Stimulated activated CD8-positive, alpha-beta memory T cell treated with anti-CD3 and anti-CD28 coated beads, Interleukin-12 subunit alpha, Interleukin-12 subunit beta, amount 100 ng/mL, for 24 hours (primary cell): ENCODE data around the gene ANKRD45.
"Not testable (repeated sequence)": the region's sequence is repeated elsewhere in the genome, so short reads cannot be mapped to it uniquely, and the experiment has no call there.

Experiments used
- DNase-seq: peaks from one replicate; pipeline ENCODE4 v3.0.0-alpha.2; 2020; ENCODE audit errors: extremely low read depth

ANKRD45 gene

DNA sequence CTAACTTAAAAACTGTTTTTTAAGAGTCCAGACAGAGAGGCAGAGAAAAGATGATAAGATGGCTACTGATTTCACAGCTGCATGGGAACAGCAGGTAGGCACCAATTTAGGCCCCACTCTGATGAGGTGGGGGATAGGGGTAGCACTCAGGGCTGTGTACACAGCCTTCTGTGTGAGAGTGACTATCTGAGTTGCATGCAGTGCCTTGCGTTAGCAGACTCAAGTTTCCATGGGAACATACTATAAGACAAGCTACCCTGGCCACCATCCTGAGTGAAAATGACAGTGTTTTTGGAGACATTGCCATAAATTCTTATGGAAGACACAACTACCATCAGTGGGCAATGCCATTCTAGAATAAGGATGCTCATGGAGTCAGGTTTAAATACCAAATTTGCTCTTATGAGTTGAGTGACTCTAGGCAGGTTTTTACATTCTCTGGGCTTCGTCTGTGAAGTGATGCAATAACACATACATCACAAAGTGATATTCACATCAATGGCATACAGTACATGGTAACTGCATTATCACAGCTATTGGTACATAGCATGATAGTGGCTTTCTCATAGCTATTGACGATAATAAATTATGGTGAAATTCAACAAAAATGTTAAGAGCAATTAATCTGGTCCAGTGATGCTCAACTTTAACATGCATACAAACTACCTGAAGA is 97.3 kb downstream of the ANKRD45 start:
- DNase-seq, result no peak

DNA sequence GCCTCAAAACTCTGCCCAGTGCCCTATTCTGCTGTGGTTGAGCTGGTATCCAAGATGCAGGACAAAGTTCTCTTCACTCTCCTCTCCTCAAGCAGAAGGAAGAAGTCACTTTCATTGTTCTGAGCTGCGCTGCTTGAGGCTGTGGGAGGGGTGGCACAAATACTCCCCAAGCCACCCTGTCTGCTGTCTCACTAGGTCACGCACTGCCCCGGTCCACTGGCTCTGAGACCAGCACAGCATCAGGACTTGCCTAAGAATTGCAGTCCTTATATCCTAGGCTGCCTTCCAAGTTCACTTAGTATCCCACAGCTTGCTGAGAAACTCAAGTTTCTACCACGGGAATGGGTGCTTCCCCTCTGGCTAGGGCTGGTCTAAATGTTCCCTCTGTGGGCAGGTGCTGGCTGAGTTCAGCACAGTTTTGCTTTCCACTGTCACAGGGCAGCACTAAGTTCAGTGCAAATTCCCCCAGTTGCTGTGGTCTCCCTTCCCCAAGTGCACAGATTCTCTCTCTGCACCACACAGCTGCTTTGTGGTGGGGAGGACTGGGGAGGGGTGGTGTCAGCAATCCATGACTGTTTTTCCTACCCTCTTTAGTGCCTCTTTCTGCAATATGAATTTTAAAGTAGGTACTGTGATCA is 99.2 kb downstream of the ANKRD45 start:
- no peak for DNase-seq

DNA sequence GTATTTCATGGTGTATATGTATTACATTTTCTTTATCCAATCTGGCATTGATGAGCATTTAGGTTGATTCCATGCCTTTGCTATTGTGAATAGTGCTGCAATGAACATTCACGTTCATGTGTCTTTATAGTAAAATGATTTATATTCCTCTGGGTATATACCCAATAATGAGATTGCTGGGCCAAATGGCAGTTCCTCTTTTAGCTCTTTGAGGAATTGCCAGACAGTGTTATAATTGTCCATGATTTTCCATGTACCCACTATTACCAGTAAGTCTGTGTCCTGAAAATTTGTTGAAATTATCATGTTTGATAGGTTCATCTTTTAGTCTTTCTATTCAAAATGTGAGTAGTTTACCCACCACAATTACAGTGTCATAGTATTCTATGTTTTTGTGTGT is 101.2 kb downstream of the ANKRD45 start:
- no peak for DNase-seq

GRCh38 chr1:173563846-173564245 is 105.8 kb downstream of the ANKRD45 start:
- not testable (repeated sequence) for DNase-seq

DNA sequence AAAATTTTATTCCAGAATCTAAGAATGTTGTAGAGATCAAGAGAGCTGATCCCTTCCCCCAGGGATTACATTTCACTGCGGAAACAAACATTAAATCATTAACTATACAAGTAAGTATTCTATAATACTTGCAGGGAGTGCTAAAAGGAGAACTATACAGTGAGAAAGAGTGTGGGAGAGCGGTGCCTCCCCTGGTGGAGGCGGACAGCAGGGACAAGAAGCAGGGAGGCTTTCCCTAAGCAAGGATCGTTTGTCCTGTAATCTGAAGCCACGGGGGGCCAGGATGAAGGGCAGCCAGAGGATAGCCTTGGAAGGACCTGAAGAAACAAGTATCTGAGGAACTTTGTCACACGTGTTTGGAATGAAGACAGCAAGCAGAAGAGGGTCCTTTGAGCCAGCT is 106.8 kb downstream of the ANKRD45 start:
- no peak for DNase-seq

DNA sequence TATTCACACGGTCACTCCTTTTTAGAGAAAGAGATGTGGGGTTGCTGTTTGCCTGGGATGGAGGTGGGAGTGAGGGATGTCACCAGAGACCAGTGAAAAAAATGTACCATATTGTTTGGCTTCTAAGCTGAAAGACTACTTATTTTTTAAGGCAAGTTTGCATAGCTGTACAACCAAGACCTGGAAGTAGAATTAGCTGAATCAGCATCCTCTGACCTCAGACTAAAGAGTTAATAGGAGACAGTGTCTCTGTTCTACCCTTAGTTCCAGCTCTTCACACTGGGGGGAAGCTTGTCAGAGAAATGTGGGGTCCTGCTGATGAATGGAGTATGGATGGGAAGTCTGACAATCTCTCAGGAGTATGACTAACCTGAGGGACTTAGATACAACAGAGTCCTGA is 108.4 kb downstream of the ANKRD45 start:
- DNase-seq, result no peak

DNA sequence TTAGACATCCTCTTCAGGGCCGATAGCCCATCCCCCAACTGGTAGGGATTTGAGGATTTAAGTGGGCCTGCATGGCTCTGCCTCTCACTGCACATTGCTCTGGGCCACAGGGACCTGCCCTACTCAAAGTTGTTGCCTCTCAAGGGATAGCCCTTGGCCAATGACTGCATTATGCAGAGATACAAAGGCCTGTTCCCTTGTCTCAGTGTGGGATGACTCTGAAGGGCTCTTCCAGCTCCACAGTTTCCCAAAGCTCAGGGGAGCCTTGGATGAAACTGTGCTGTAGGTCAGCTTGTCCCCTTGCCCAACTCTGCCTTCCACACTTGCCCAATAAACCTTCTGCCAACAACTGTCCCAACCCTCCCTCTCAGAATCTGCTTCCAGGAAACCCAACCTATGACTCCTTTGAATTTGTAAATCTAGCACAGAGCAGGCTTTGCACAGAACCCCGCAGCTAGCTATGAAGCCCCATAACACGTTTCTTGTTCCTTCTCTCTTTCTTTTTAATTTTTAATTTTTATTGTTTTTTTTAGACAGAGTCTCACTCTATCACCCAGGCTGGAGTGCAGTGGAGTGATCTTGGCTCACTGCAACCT is 109.3 kb downstream of the ANKRD45 start:
- no peak for DNase-seq
